ENCODE results near the gene LAD1. TPM values are rescaled to one million over a fixed set of nuclear protein-coding genes. Genes with fewer than 3 reads are reported as not detected.

Gene LAD1
- total RNA-seq, 1 experiment from 2014 or later: 30.1 TPM

GRCh38 chr1:201344206-201345080, 54.7 kb downstream of the LAD1 start:
- Histone ChIP-seq H3K79me2 (ENCODE audit: insufficient read depth, low read length) (no peaks in the 10 kb centered on the region), H2BK5ac (ENCODE audit: insufficient read length, low read length) (no peak overlapping the region), H3K4me1 (ENCODE audit: insufficient read depth, low read length) (peaks cover 8% of the 10 kb centered on the region; the same call in 1 of the 2 replicates), H3T11ph (ENCODE audit: low read length) (no peak overlapping the region), H3K18ac (ENCODE audit: insufficient read length, low read depth, low read length) (no peak overlapping the region), H2AFZ (ENCODE audit: low read length) (no peak overlapping the region), H3K79me1 (ENCODE audit: insufficient read depth, low read depth, low read length, poor library complexity, severe bottlenecking) (no peaks in the 10 kb centered on the region), H4K20me1 (ENCODE audit: control insufficient read depth, insufficient read depth, insufficient read length) (no peaks in the 10 kb centered on the region), H3K4me2 (ENCODE audit: insufficient read depth, insufficient read length, low read length) (no peak overlapping the region), H3K56ac (ENCODE audit: insufficient read length, low read depth, low read length) (no peak overlapping the region), H2BK15ac (ENCODE audit: low read depth, low read length) (no peak overlapping the region), H3K23me2 (ENCODE audit: insufficient read length, low read depth, low read length, poor library complexity, severe bottlenecking) (no peaks in the 10 kb centered on the region), H2BK12ac (ENCODE audit: insufficient read length, low read depth, low read length) (no peak overlapping the region), H2AK5ac (ENCODE audit: insufficient read length, low read length) (no peak overlapping the region), H2BK20ac (ENCODE audit: low read depth, low read length, poor library complexity, severe bottlenecking) (no peak overlapping the region), H4K5ac (ENCODE audit: insufficient read length, low read depth, low read length) (no peak overlapping the region), H2BK120ac (ENCODE audit: low read depth, low read length, poor library complexity, severe bottlenecking) (no peak overlapping the region), H3K4ac (ENCODE audit: low read depth, low read length) (no peak overlapping the region), H3K27me3 (ENCODE audit: insufficient read depth, low read length) (no peaks in the 10 kb centered on the region), H4K91ac (ENCODE audit: insufficient read length, low read depth, low read length) (no peak overlapping the region), H3K9me3 (ENCODE audit: control insufficient read depth, low read depth, low read length) (no peaks in the 10 kb centered on the region), H3K27ac (ENCODE audit: insufficient read length, low read depth, low read length) (no peak overlapping the region), H3K9ac (ENCODE audit: extremely low read depth, insufficient read length, low read length) (no peak overlapping the region), H4K8ac (replicated peaks; ENCODE audit: insufficient read length, low read depth, low read length) (no peak overlapping the region), H3K23ac (ENCODE audit: insufficient read length, low read depth, low read length) (no peak overlapping the region), H3K14ac (ENCODE audit: insufficient read depth, low read length) (no peak overlapping the region)
- TF ChIP-seq, protein P1, sequence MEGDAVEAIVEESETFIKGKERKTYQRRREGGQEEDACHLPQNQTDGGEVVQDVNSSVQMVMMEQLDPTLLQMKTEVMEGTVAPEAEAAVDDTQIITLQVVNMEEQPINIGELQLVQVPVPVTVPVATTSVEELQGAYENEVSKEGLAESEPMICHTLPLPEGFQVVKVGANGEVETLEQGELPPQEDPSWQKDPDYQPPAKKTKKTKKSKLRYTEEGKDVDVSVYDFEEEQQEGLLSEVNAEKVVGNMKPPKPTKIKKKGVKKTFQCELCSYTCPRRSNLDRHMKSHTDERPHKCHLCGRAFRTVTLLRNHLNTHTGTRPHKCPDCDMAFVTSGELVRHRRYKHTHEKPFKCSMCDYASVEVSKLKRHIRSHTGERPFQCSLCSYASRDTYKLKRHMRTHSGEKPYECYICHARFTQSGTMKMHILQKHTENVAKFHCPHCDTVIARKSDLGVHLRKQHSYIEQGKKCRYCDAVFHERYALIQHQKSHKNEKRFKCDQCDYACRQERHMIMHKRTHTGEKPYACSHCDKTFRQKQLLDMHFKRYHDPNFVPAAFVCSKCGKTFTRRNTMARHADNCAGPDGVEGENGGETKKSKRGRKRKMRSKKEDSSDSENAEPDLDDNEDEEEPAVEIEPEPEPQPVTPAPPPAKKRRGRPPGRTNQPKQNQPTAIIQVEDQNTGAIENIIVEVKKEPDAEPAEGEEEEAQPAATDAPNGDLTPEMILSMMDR (conservative IDR thresholded peaks at IDR 0.05): no peak
- no CpG with 5 or more reads among the region's 7 CpGs for WGBS (ENCODE audit: extremely low coverage, insufficient read length, low lambda C conversion rate)
- DNase-seq: no peak
- H3K27me3 Mint-ChIP-seq (ENCODE audit: low read depth): peaks cover 1% of the 10 kb centered on the region
- H3K4me3 Mint-ChIP-seq: no peak overlapping the region
- peak overlapping the region in 1 of 3 experiments; percentile 20; a peak in 1 of 7 replicates for H3K27ac Mint-ChIP-seq
- peaks cover 0 to 6% (median 0%) of the 10 kb centered on the region in 3 experiments; a peak in 2 of 7 replicates for H3K36me3 Mint-ChIP-seq (ENCODE audit: insufficient read depth in 1 of 3, low read depth in 3 of 3)
- peaks cover 7% of the 10 kb centered on the region in 2 experiments; a peak in 4 of 5 replicates for H3K9me3 Mint-ChIP-seq
- H3K4me1 Mint-ChIP-seq: peaks cover 32 to 37% of the 10 kb centered on the region in 2 experiments
